Chondrocyte (in vitro differentiated cells): Measurements from ENCODE around the gene TSNAX. TPM values are rescaled to one million over a fixed set of nuclear protein-coding genes. Genes with fewer than 3 reads are reported as not detected.

Experiments used
- DNase-seq: peaks from one replicate; pipeline ENCODE4 v3.0.0; 2021; ENCODE audit warnings: mixed read lengths, low spot score
- H3K27ac Mint-ChIP-seq: one replicate; pipeline ENCODE4 v1.8.0; 2021; ENCODE audit warnings: mild to moderate bottlenecking, moderate library complexity, mixed read lengths; ENCODE audit not compliant: unreplicated experiment
- H3K27me3 Mint-ChIP-seq: 2 replicates; pipeline ENCODE4 v1.8.0; 2021; ENCODE audit warnings: low read depth, mixed read lengths
- H3K36me3 Mint-ChIP-seq: 2 replicates; pipeline ENCODE4 v1.8.0; 2021; ENCODE audit warnings: low read depth, mixed read lengths
- H3K4me1 Mint-ChIP-seq: 2 replicates; pipeline ENCODE4 v1.8.0; 2021; ENCODE audit warnings: low read depth, mild to moderate bottlenecking, mixed read lengths
- H3K4me3 Mint-ChIP-seq: one replicate; pipeline ENCODE4 v1.8.0; 2021; ENCODE audit warnings: mild to moderate bottlenecking, moderate library complexity, mixed read lengths; ENCODE audit not compliant: unreplicated experiment
- H3K9me3 Mint-ChIP-seq: 2 replicates; pipeline ENCODE4 v1.8.0; 2021; ENCODE audit warnings: low read depth, mixed read lengths
- total RNA-seq: library from RNA; stranded (reverse); gene quantifications from 3 replicates; pipeline ENCODE4 v1.2.1, GENCODE V29; 2021
- TF ChIP-seq, protein P1 (sequence below): fragments of 200-600 bp; sonication (generic); IDR thresholded peaks from 2 replicates; pipeline ENCODE4 v1.5.0; 2021; ENCODE audit warnings: antibody characterized with exemption, mild to moderate bottlenecking, moderate library complexity

TSNAX gene
- total RNA-seq, 1 donor from 2014 or later = 36.8 TPM

DNA sequence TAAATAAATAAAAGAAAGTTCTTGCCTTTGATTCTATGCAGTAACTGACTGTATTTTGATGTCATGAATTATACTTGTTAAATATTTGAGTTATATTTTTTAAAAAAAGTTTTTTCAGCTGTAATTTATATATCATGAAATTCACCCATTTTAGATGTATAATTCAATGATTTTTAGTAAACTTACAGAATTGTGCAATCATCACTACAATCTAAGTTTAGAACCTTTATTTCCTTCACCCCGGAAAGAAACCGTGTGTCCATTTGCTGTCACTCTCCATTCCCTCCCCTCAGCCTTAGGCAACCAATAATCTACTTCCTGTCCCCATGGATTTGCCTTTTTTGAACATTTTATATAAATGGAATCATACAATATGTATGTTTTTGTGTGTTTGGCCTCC, 65.7 kb downstream of the TSNAX start:
- Mint-ChIP-seq H3K36me3 (no peaks in the 10 kb centered on the region), H3K4me3 (no peak overlapping the region), H3K27me3 (no peaks in the 10 kb centered on the region), H3K27ac (no peak overlapping the region), H3K9me3 (no peaks in the 10 kb centered on the region), H3K4me1 (peaks cover 20% of the 10 kb centered on the region)
- TF ChIP-seq, protein P1, sequence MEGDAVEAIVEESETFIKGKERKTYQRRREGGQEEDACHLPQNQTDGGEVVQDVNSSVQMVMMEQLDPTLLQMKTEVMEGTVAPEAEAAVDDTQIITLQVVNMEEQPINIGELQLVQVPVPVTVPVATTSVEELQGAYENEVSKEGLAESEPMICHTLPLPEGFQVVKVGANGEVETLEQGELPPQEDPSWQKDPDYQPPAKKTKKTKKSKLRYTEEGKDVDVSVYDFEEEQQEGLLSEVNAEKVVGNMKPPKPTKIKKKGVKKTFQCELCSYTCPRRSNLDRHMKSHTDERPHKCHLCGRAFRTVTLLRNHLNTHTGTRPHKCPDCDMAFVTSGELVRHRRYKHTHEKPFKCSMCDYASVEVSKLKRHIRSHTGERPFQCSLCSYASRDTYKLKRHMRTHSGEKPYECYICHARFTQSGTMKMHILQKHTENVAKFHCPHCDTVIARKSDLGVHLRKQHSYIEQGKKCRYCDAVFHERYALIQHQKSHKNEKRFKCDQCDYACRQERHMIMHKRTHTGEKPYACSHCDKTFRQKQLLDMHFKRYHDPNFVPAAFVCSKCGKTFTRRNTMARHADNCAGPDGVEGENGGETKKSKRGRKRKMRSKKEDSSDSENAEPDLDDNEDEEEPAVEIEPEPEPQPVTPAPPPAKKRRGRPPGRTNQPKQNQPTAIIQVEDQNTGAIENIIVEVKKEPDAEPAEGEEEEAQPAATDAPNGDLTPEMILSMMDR = no peak
- DNase-seq = no peak

DNA sequence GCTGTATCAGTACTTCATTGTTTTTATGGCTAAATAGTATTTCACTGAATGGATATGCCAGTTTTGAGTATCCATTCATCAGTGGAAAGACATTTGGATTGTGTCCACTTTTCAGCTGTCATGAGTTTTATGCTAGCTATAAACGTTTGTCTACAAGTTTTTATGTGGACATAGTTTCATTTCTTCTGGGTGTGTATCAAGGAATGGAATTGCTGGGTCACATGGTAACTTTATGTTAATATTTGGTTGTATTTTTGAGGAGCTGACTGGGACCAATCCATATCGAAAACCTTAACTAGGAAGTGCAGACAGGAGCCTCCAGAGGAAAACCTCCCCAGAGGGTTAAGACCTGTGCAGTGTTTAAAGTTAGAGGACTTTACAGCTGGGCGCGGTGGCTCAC, 66.3 kb downstream of the TSNAX start:
- H3K36me3 Mint-ChIP-seq = no peaks in the 10 kb centered on the region
- TF ChIP-seq, protein P1 = no peak
- H3K27me3 Mint-ChIP-seq = no peaks in the 10 kb centered on the region
- H3K27ac Mint-ChIP-seq = no peak overlapping the region
- peaks cover 20% of the 10 kb centered on the region for H3K4me1 Mint-ChIP-seq
- H3K9me3 Mint-ChIP-seq = no peaks in the 10 kb centered on the region
- no peak overlapping the region for H3K4me3 Mint-ChIP-seq
- DNase-seq = no peak

DNA sequence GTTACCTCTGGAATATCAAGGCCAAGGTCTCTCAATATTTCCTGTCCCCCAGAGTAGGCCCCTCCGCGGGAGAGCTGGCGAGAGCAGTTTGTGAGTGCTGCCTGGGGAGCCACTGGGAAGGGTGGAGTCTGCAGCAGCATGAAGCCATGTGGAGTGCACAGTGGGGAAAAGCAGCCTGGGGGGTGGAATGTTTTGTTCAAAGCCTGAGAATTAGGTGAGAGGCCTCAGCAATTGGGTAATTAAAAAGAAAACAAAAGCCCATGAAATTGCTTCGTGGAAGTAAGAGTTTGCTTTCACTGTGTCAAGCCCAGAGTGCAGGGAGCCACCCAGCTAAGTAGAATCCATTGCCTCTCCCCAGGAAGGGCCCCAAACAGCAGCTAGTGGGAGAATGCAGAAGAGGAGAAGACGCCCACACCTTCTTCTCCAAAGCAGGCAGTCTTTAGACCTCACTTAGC, 67.9 kb downstream of the TSNAX start:
- no peaks in the 10 kb centered on the region for H3K9me3 Mint-ChIP-seq
- H3K27ac Mint-ChIP-seq = no peak overlapping the region
- no peak overlapping the region for H3K4me3 Mint-ChIP-seq
- TF ChIP-seq, protein P1 = no peak
- no peak for DNase-seq
- peaks cover 14% of the 10 kb centered on the region for H3K4me1 Mint-ChIP-seq
- no peaks in the 10 kb centered on the region for H3K36me3 Mint-ChIP-seq
- H3K27me3 Mint-ChIP-seq = no peaks in the 10 kb centered on the region

DNA sequence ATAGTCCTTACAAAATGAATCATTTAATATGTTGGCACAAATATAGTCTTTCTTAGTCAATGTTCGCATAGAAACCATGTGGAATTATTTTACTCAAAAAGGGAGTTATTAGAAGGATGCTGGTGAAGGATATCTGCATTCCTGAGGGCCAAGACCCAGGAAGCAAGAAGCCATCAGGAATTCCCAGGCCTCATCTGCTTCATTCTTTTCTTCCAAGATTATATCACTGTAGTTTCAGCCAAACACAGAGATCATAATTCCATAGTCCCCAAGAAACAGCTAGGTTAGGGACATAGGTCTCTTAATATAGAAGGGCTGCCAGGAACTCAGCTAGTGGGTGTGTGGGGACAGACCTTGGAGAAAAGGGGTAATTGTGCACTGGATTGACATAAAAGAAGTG, 69.5 kb downstream of the TSNAX start:
- no peaks in the 10 kb centered on the region for H3K36me3 Mint-ChIP-seq
- TF ChIP-seq, protein P1 = no peak
- DNase-seq = no peak
- H3K27me3 Mint-ChIP-seq = no peaks in the 10 kb centered on the region
- peaks cover 17% of the 10 kb centered on the region for H3K4me1 Mint-ChIP-seq
- no peaks in the 10 kb centered on the region for H3K9me3 Mint-ChIP-seq
- H3K4me3 Mint-ChIP-seq = no peak overlapping the region
- H3K27ac Mint-ChIP-seq = no peak overlapping the region

DNA sequence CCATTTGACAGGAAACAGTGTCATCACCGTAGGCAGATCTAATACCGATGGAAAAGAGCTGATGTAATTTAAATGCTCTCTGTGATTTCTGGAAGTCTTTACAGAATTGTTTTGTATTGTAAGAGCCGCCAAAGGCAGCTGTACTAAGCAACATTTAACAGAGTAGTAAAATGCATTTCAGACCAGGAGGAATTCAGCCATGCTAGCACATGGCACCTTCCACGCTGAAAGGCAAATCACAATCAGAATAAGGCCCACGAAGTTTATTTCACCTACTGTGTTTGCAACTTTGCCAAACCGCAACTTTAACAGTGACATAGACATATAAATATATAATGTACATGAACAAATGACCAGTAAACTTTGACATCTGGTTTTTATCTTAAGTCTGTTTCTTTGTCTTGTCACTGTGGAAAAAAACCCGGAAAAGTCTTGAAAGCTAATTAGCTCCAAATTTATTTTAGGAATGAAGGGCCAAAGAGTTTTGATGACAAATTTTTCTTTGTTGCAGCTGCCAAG, 72.0 kb downstream of the TSNAX start:
- no peaks in the 10 kb centered on the region for H3K9me3 Mint-ChIP-seq
- no peaks in the 10 kb centered on the region for H3K27me3 Mint-ChIP-seq
- TF ChIP-seq, protein P1 = no peak
- no peaks in the 10 kb centered on the region for H3K36me3 Mint-ChIP-seq
- DNase-seq = no peak
- H3K27ac Mint-ChIP-seq = no peak overlapping the region
- H3K4me1 Mint-ChIP-seq = peaks cover 25% of the 10 kb centered on the region
- H3K4me3 Mint-ChIP-seq = no peak overlapping the region
